ENCODE data around the gene PIP5KL1. TPM values are rescaled to one million over a fixed set of nuclear protein-coding genes. Genes with fewer than 3 reads are reported as not detected.
A peak's percentile ranks its signal among the peaks of the same experiment; 100 is the strongest.

The PIP5KL1 gene
- total RNA-seq, 2 experiments from 2014 or later = 0.95 to 4.4 TPM

DNA sequence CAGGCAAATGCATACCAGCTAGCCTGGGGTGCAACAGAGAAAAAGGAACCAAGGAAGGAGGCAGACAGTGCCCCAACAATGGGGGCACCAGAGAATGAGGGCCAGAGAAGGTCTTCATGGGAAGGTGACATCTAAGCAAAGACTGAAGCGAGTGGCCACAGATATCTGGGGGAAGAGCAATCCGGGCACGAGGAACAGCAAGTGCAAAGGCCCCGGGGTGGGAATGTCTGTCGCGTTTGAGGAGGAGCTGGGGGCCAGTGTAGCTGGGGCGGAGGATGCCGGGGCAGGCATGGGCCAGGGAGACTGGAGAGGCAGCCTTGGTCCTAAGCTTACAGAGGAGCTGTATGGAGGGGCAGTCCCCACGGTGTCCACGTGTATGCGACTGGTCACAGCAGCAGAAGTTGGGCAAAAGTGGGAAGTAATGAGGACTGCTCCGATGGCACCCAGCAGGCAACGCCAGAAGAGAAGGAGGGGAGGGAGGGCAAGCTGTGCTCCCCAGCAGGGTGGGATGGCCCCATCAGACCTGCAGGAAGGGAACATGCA lies 31.1 kb upstream of the PIP5KL1 start:
- no peaks in the 10 kb centered on the region; the same call in 1 of the 2 replicates for H3K9me3 ChIP-seq (ENCODE audit: low read length)
- BruUV-seq (replicated peaks) = no TSS peak
- no peak overlapping the region for H3K4me3 ChIP-seq (ENCODE audit: low read depth, low read length, poor library complexity, severe bottlenecking)
- H4K20me1 ChIP-seq (ENCODE audit: insufficient read depth, low read length) = 0 out of 2 replicates have a peak, but pooled peaks cover 4% of the 10 kb centered on the region
- no peaks in the 10 kb centered on the region for H3K9me2 ChIP-seq (ENCODE audit: insufficient read depth, low read length)
- ChIA-PET CTCF (ENCODE audit: unreplicated experiment) (no interaction called here), POLR2A (interaction anchor here (1.0 kb wide), 1 partner anchor 13 kb away, joined by 4 read pairs; no protein-coding TSS in a partner anchor)
- H3K27ac ChIP-seq (ENCODE audit: low read depth, low read length, poor library complexity, severe bottlenecking) = no peak overlapping the region
- H2AFZ ChIP-seq (ENCODE audit: low read length) = no peak overlapping the region
- H3K79me2 ChIP-seq (ENCODE audit: insufficient read depth, low read depth, low read length) = peaks cover 99% of the 10 kb centered on the region
- no peak for TF ChIP-seq CTCF (conservative IDR thresholded peaks at IDR 0.05; ENCODE audit: low read length)
- TF ChIP-seq EZH2phosphoT487 (IDR thresholded peaks at IDR 0.05; ENCODE audit: borderline replicate concordance, low read depth, low read length) = no peak
- peaks cover 55% of the 10 kb centered on the region for H3K4me1 ChIP-seq (ENCODE audit: insufficient read depth, low read length, poor library complexity, severe bottlenecking)
- H3K4me2 ChIP-seq (ENCODE audit: low read length) = no peak overlapping the region
- no peak for DNase-seq (ENCODE audit: low spot score)
- intact Hi-C loops (cut with micrococcal nuclease; ENCODE audit: unreplicated experiment) = no loop called here
- peaks cover 65% of the 10 kb centered on the region for H3K36me3 ChIP-seq (ENCODE audit: insufficient read depth, low read length)

GRCh38 chr9:127961155-127961490 lies 30.5 kb upstream of the PIP5KL1 start:
- TF ChIP-seq CTCF (conservative IDR thresholded peaks at IDR 0.05; ENCODE audit: low read length) = no peak
- TF ChIP-seq EZH2phosphoT487 (IDR thresholded peaks at IDR 0.05; ENCODE audit: borderline replicate concordance, low read depth, low read length) = no peak
- H3K9me2 ChIP-seq (ENCODE audit: insufficient read depth, low read length) = no peaks in the 10 kb centered on the region
- ChIA-PET POLR2A (interaction anchor here (0.7 to 1.0 kb wide), 4 partner anchors 10 to 111 kb away, joined by 3 to 4 read pairs (median 3); no protein-coding TSS in a partner anchor), CTCF (ENCODE audit: unreplicated experiment) (no interaction called here)
- intact Hi-C loops (cut with micrococcal nuclease; ENCODE audit: unreplicated experiment) = no loop called here
- H4K20me1 ChIP-seq (ENCODE audit: insufficient read depth, low read length) = 0 out of 2 replicates have a peak, but pooled peaks cover 4% of the 10 kb centered on the region
- no peak overlapping the region for H3K27ac ChIP-seq (ENCODE audit: low read depth, low read length, poor library complexity, severe bottlenecking)
- H3K4me3 ChIP-seq (ENCODE audit: low read depth, low read length, poor library complexity, severe bottlenecking) = no peak overlapping the region
- H2AFZ ChIP-seq (ENCODE audit: low read length) = no peak overlapping the region
- no TSS peak for BruUV-seq (replicated peaks)
- H3K4me2 ChIP-seq (ENCODE audit: low read length) = no peak overlapping the region
- no peak for DNase-seq (ENCODE audit: low spot score)
- peaks cover 65% of the 10 kb centered on the region for H3K36me3 ChIP-seq (ENCODE audit: insufficient read depth, low read length)
- H3K4me1 ChIP-seq (ENCODE audit: insufficient read depth, low read length, poor library complexity, severe bottlenecking) = peaks cover 52% of the 10 kb centered on the region
- H3K9me3 ChIP-seq (ENCODE audit: low read length) = no peaks in the 10 kb centered on the region; the same call in 1 of the 2 replicates
- H3K79me2 ChIP-seq (ENCODE audit: insufficient read depth, low read depth, low read length) = peaks cover 98% of the 10 kb centered on the region

DNA sequence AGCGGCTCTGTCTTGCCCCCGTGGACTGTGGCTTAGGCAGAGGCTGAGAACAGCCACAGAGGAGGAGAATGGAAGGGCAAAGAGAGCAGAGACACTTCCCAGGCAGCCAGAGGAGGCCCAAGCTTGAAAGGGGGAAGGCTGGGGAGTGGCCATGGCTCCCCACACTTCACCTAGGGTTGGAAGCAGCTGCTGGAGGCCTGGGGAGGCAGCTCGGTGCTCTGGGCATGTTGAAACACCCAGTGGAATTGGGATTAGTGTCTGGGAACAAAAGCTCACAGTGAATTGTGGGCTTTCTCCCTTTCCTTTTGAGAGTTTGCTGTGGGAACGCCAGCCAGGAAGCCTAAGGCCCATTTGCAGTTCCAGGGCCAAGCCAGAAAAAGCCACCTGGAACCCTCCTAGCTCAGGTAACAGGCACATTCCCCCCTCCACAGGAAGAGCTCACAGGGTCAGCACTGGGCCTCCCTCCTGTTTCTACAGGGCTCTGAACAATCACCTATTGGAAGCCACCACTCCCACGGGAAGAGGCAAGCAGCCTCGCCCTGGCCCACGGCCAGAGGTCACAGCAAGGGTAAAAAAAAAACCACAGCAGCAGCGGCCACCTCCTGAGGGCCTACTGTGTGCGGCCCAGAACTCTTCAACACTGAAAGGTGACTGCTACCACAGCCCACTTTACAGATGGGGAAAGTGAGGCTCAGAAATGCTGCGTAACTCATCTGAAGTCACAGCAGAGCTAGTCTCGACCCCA lies 30.0 kb upstream of the PIP5KL1 start:
- POLR2A ChIA-PET = interaction anchor here (0.7 to 1.0 kb wide), 3 partner anchors 11 to 111 kb away, joined by 3 read pairs; no protein-coding TSS in a partner anchor
- Histone ChIP-seq H3K9me3 (ENCODE audit: low read length) (no peaks in the 10 kb centered on the region; the same call in 1 of the 2 replicates), H3K36me3 (ENCODE audit: insufficient read depth, low read length) (peaks cover 65% of the 10 kb centered on the region), H3K4me1 (ENCODE audit: insufficient read depth, low read length, poor library complexity, severe bottlenecking) (peaks cover 52% of the 10 kb centered on the region), H3K4me2 (ENCODE audit: low read length) (no peak overlapping the region), H3K9me2 (ENCODE audit: insufficient read depth, low read length) (no peaks in the 10 kb centered on the region), H2AFZ (ENCODE audit: low read length) (no peak overlapping the region), H3K4me3 (ENCODE audit: low read depth, low read length, poor library complexity, severe bottlenecking) (no peak overlapping the region), H4K20me1 (ENCODE audit: insufficient read depth, low read length) (0 out of 2 replicates have a peak, but pooled peaks cover 4% of the 10 kb centered on the region), H3K27ac (ENCODE audit: low read depth, low read length, poor library complexity, severe bottlenecking) (peak overlapping the region; percentile 5), H3K79me2 (ENCODE audit: insufficient read depth, low read depth, low read length) (peaks cover 98% of the 10 kb centered on the region)
- DNase-seq (ENCODE audit: low spot score) = no peak
- CTCF ChIA-PET (ENCODE audit: unreplicated experiment) = no interaction called here
- intact Hi-C loops (cut with micrococcal nuclease; ENCODE audit: unreplicated experiment) = no loop called here
- no TSS peak for BruUV-seq (replicated peaks)
- TF ChIP-seq CTCF (conservative IDR thresholded peaks at IDR 0.05; ENCODE audit: low read length) (no peak), EZH2phosphoT487 (IDR thresholded peaks at IDR 0.05; ENCODE audit: borderline replicate concordance, low read depth, low read length) (no peak)

All from OCI-LY7 (cell line).